GM19240 (cell line): ENCODE results near the gene RSRC1.
A peak's percentile ranks its signal among the peaks of the same experiment; 100 is the strongest.
"Not testable (repeated sequence)": the region's sequence is repeated elsewhere in the genome, so short reads cannot be mapped to it uniquely, and the experiment has no call there.

ENCODE experiments used
- DNase-seq: peaks from one replicate; pipeline ENCODE4 v3.0.0; 2011; ENCODE audit warnings: low spot score; ENCODE audit not compliant: insufficient read length

Gene RSRC1

DNA sequence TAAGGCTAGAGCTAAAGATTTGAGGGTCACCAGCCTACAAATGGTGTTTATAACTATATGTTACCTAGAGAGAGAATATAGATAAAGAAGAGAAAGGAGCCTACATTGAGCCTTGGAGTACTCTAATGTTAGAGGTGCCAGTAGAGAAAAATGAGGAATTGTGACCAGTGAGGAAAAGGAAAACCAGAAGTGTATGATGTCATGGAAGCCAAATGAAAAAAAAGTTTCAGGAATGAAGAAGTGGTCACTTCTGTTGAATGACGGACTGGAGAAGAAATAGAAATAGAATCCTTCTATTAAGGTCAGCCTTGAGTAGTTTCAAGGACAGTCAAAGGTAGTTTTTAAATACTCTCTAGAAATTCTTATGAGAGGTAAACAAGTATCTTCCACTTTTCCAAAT, 409.9 kb downstream of the RSRC1 start:
- DNase-seq: no peak

- DNase-seq: no peak
These were observed 410.5 kb downstream of the RSRC1 start for GRCh38 chr3:158520433-158520832.

DNA sequence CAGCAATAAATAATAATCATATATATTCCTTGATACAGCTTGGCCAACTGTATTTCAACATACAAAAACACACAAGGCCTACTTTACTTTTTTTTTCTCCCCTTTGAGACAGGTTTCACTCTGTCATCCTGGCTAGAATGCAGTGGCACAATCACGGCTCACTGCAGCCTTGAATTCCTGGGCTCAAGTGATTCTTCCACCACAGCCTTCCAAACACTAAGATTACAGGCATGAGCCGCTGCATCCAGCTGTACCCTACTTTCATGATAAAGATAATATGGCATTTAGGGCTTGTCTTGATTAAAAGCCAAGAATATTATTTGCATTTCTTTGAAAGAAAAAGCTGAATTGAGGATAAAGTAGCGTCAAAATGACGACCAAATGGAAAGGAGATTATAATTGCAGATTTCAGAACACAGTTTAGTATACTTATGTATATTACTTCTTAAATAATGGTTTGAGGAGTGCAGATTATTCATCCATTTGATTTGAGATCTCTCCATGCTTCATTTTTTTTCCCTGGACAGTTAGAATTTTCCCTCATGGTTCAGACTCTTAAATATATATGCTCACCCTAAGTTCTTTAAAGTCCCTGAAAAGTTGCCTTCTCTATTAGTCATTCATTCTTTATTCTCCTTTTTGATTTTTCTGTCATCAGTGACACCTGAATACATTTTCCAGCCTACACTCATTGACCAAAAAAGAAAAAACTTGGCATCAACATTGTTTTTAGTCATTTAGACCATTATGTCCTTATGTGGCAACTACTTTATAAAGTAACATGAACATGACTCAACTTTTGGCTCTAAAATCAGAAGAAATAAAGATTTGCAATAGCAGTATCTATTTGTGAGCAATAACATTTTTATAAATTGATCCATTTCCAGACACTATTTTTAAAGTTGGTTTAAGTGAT, 412.6 kb downstream of the RSRC1 start:
- no peak for DNase-seq

DNA sequence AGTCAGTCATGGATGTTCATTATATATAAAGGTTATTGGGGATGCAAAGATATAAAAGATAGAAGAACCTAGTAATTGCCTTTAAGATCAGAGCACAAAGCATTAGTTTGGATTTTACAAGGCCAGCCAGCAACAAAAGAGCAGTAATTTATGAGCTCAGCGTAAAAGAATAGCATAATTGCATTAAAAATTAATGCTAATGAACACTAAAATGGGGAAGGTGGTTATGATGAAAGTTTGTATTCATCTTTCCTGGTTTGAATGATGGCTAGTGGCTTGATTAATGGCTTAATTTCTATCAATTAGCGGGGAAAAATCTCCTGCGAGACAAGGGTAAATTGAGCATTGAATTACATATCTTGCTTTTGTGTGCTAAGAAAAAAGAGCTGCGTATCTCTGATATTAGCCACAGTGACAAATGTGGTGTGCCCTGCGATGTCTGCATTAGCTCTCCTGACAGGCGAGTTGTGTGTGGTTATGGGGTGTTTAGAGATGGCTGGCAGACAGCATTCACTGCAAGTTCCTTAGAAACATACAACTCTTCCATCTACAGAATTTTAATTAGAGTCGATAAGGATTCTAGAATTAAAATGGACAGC, 418.3 kb downstream of the RSRC1 start:
- DNase-seq: no peak

GRCh38 chr3:158531334-158531733, 421.4 kb downstream of the RSRC1 start:
- no peak for DNase-seq

GRCh38 chr3:158532099-158532734, 422.3 kb downstream of the RSRC1 start:
- DNase-seq: no peak

- DNase-seq: no peak
These were observed 426.0 kb downstream of the RSRC1 start for GRCh38 chr3:158535918-158536317.

DNA sequence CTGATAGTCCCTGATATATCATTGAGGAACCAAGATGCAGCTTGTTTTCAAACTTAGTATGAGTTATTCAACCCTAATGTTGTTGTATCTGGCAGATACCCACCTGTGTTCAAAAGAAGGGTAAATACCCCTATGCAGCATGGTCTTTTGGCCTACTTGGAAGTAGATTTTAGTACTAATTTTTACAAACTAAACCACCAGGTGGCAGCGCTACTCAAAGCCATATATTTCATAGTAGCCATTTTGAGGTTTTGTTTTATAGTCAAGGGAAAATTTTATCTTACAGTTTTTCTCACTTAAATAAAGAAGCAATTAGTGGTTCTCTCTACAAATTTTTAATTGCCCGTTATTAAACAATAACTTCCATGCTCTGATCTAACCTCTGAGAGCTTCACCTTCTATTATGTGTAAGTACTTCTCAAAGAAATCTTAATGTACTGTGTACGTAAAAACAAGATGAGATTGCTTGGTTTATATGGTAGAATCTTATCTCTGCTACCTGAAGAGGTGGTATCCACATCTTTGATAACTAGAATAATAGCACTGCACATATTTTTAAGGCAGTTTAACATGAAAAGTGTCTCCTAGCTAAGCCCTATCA, 429.6 kb downstream of the RSRC1 start:
- no peak for DNase-seq

GRCh38 chr3:158540066-158540465, 430.2 kb downstream of the RSRC1 start:
- no peak for DNase-seq

- no peak for DNase-seq
These were observed 438.8 kb downstream of the RSRC1 start for GRCh38 chr3:158548691-158549090.

DNA sequence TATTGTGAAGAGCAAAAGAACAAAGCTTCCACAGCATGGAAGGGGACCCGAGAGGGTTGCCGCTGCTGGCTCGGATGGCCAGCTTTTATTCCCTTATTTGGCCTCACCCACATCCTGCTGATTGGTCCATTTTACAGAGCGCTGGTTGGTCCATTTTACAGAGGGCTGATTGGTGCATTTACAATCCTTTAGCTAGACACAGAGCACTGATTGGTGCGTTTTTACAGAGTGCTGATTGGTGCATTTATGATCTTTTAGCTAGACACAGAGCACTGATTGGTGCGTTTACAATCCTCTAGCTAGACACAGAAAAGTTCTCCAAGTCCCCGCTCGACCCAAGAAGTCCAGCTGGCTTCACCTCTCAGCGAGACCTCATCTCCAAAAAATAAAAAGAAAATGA, 440.0 kb downstream of the RSRC1 start:
- not testable (repeated sequence) for DNase-seq

GRCh38 chr3:158552124-158552523, 442.2 kb downstream of the RSRC1 start:
- no peak for DNase-seq

- no peak for DNase-seq
These were observed 449.6 kb downstream of the RSRC1 start for GRCh38 chr3:158559504-158559903.

DNA sequence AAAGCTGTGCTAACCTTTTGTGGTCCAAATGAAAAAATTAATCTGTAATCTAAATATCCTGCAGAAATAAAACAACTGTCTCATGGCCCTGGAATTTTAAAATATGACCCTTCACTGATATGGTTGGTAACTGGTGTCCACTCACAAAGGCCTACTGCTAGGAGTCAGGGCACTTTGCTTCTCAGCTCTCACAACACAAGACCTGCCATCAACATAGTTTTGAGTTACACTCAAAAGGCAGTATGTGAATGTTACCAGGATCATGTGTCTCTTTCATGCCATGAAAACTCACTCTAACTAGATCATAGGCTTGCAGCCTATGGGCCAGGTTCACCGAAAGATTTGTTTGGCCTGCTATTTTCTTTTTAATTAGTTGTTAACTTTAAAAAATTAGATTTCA, 451.1 kb downstream of the RSRC1 start:
- no peak for DNase-seq

- DNase-seq: no peak
These were observed 452.8 kb downstream of the RSRC1 start for GRCh38 chr3:158562674-158563073.

DNA sequence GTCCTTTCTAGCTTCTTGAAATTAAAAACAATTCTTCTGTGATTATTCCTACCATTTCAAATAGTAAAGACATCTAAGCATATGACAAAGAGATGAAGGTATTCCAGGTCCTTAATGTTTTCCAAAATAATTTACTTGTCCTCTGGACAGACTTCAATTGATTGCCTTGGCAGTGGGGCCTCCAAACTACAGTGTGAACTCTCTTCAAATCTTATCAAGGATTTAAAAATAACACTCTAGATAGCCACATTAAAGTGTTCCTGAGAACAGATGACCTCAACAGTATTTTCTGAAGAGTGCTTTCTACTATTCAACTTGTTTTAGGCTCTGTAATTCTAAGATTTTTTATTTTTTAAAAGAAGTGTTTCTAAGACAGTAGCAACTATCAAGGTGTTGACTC, 453.2 kb downstream of the RSRC1 start:
- no peak for DNase-seq

GRCh38 chr3:158565076-158565475, 455.2 kb downstream of the RSRC1 start:
- no peak for DNase-seq

DNA sequence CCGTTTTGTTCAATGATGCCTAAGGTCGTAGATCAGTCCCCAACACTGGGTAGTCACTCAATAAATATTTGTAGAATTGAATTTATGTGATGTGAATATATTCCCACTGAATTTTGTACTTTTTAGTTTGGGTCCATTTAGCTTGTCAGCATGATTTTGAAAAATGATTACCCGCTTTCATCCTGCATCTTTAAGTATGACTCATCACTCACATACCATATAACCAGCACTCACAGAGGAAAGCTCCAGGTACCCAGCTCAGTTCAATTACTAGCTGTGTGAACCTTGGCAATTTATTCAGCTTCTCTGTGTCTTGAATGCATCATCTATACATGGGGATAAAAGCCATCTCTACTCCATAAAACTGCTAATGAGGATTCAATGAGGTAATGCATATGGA, 458.9 kb downstream of the RSRC1 start:
- no peak for DNase-seq

GRCh38 chr3:158569794-158570193, 459.9 kb downstream of the RSRC1 start:
- DNase-seq: no peak

DNA sequence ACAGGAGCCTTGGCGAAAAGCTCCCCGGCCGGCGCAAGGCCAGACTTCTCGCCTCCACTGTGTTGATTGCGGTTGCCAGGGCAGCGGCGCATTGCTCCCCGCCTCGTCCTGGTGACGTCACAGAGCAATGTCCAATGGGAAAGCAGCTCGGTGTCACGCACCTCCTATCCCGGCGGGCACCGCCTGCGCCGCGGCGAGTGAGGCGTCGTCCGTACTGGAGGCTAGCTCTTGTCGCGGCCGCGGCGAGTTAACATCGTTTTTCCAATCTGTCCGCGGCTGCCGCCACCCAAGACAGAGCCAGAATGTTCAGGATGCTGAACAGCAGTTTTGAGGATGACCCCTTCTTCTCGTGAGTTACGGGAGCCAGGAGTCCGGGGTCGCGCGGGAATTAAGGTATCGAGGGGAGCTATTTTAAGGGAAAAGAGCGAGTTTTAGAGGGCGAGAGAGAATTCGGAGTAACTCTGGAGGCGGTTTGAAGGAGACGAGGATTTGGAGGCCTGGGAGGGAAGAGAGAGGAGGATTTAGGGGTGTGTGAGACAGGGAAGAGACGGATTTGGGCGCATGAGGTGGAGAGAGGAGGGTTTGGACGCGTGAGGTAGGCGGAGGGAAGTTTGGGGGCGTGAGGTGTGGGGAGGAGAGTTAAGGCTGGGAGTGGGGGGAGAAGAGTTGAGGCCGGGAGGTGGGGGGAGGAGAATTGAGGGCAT, 461.3 kb downstream of the RSRC1 start, which contains the start of gene MLF1:
MLF1 (plus strand) TSS at position 196 of the 704 bp plus-strand sequence; CDS start at position 303, 107 bp downstream.
- peak; percentile 72 for DNase-seq
